HG02642 (cell line): Measurements from ENCODE around the gene FOLR2.
"Not testable (repeated sequence)": the region's sequence is repeated elsewhere in the genome, so short reads cannot be mapped to it uniquely, and the experiment has no call there.

Experiments used
- ATAC-seq: cut with Tn5 transposase; IDR thresholded peaks from one replicate; pipeline ENCODE4 v1.9.1; 2021; ENCODE audit warnings: mild to moderate bottlenecking; ENCODE audit not compliant: unreplicated experiment, poor library complexity

The FOLR2 gene

GRCh38 chr11:72265951-72266350, 49.4 kb downstream of the FOLR2 start:
- ATAC-seq = no peak

- not testable (repeated sequence) for ATAC-seq
Measured at GRCh38 chr11:72266960-72267359, 50.4 kb downstream of the FOLR2 start.

GRCh38 chr11:72267956-72268617, 51.5 kb downstream of the FOLR2 start:
- no peak for ATAC-seq
